ENCODE data around the gene TTC23. TPM values are rescaled to one million over a fixed set of nuclear protein-coding genes. Genes with fewer than 3 reads are reported as not detected.

TTC23 gene
- polyA plus RNA-seq, 1 donor (not counting 4 experiments of a cell fraction or from before 2014, with no cell fraction given), result 6.7 TPM

GRCh38 chr15:99163271-99164062 lies 85.9 kb downstream of the TTC23 start:
- Histone ChIP-seq H3K9me1 (ENCODE audit: control insufficient read depth, extremely low read depth, insufficient read depth, low read length) (no peaks in the 10 kb centered on the region), H3K4me1 (ENCODE audit: control insufficient read depth, extremely low read depth, insufficient read depth, low read length) (no peaks in the 10 kb centered on the region), H3K9me3 (ENCODE audit: control insufficient read depth, low read depth, low read length) (no peaks in the 10 kb centered on the region), H3K9ac (ENCODE audit: control insufficient read depth, extremely low read depth, insufficient read depth, low read length) (no peak overlapping the region), H3K27me3 (ENCODE audit: control insufficient read depth, extremely low read depth, insufficient read depth, low read length) (no peaks in the 10 kb centered on the region), H3K79me2 (ENCODE audit: control insufficient read depth, insufficient read depth, low read length) (no peaks in the 10 kb centered on the region), H3K27ac (ENCODE audit: control insufficient read depth, insufficient read depth, low read length) (no peak overlapping the region), H3K4me2 (ENCODE audit: control insufficient read depth, extremely low read depth, insufficient read depth, low read depth, low read length) (no peak overlapping the region), H3K36me3 (ENCODE audit: control insufficient read depth in 2 of 2, extremely low read depth in 1 of 2, insufficient read depth in 2 of 2, low read length in 2 of 2) (peaks cover 3 to 12% of the 10 kb centered on the region in 2 experiments), H4K20me1 (ENCODE audit: control insufficient read depth, extremely low read depth, insufficient read depth, low read length) (no peaks in the 10 kb centered on the region), H2AFZ (ENCODE audit: control insufficient read depth, low read length) (no peak overlapping the region), H3K4me3 (ENCODE audit: control insufficient read depth in 2 of 3, extremely low read depth in 1 of 3, insufficient read depth in 2 of 3, low read depth in 1 of 3, low read length in 3 of 3) (no peak overlapping the region)
- DNase-seq (ENCODE audit: low read depth, low spot score), result no peak
- dilution Hi-C loops (cut with MboI; ENCODE audit: extremely low pct_ligation_motif_present, low sequenced_read_pairs), result no loop called here
- TF ChIP-seq EZH2 (IDR thresholded peaks at IDR 0.05; ENCODE audit: low read length) (no peak), CTCF (optimal IDR thresholded peaks at IDR 0.05 in 1 of 3, IDR thresholded peaks at IDR 0.05 in 1 of 3, conservative IDR thresholded peaks at IDR 0.05 in 1 of 3; ENCODE audit: extremely low read depth in 1 of 3, insufficient read depth in 2 of 3, low read length in 3 of 3) (no peak)
- no peak for FAIRE-seq

- dilution Hi-C loops (cut with MboI; ENCODE audit: extremely low pct_ligation_motif_present, low sequenced_read_pairs), result no loop called here
- TF ChIP-seq EZH2 (IDR thresholded peaks at IDR 0.05; ENCODE audit: low read length) (no peak), CTCF (optimal IDR thresholded peaks at IDR 0.05 in 1 of 3, IDR thresholded peaks at IDR 0.05 in 1 of 3, conservative IDR thresholded peaks at IDR 0.05 in 1 of 3; ENCODE audit: extremely low read depth in 1 of 3, insufficient read depth in 2 of 3, low read length in 3 of 3) (no peak)
- DNase-seq (ENCODE audit: low read depth, low spot score) (no peak), FAIRE-seq (no peak)
- H3K9me1 ChIP-seq (ENCODE audit: control insufficient read depth, extremely low read depth, insufficient read depth, low read length), result no peaks in the 10 kb centered on the region
- H3K9me3 ChIP-seq (ENCODE audit: control insufficient read depth, low read depth, low read length), result no peaks in the 10 kb centered on the region
- H3K4me2 ChIP-seq (ENCODE audit: control insufficient read depth, extremely low read depth, insufficient read depth, low read depth, low read length), result no peak overlapping the region
- H3K27me3 ChIP-seq (ENCODE audit: control insufficient read depth, extremely low read depth, insufficient read depth, low read length), result no peaks in the 10 kb centered on the region
- H3K36me3 ChIP-seq (ENCODE audit: control insufficient read depth in 2 of 2, extremely low read depth in 1 of 2, insufficient read depth in 2 of 2, low read length in 2 of 2), result peaks cover 0 to 10% of the 10 kb centered on the region in 2 experiments
- H3K79me2 ChIP-seq (ENCODE audit: control insufficient read depth, insufficient read depth, low read length), result no peaks in the 10 kb centered on the region
- no peaks in the 10 kb centered on the region for H4K20me1 ChIP-seq (ENCODE audit: control insufficient read depth, extremely low read depth, insufficient read depth, low read length)
- H2AFZ ChIP-seq (ENCODE audit: control insufficient read depth, low read length), result no peak overlapping the region
- no peak overlapping the region for H3K4me3 ChIP-seq (ENCODE audit: control insufficient read depth in 2 of 3, extremely low read depth in 1 of 3, insufficient read depth in 2 of 3, low read depth in 1 of 3, low read length in 3 of 3)
- no peaks in the 10 kb centered on the region for H3K4me1 ChIP-seq (ENCODE audit: control insufficient read depth, extremely low read depth, insufficient read depth, low read length)
- no peak overlapping the region for H3K9ac ChIP-seq (ENCODE audit: control insufficient read depth, extremely low read depth, insufficient read depth, low read length)
- H3K27ac ChIP-seq (ENCODE audit: control insufficient read depth, insufficient read depth, low read length), result no peak overlapping the region
Observed at GRCh38 chr15:99158626-99159412, 90.6 kb downstream of the TTC23 start.
